GM23338 (cell line): ENCODE measurements around the gene BACH1. TPM values are rescaled to one million over a fixed set of nuclear protein-coding genes. Genes with fewer than 3 reads are reported as not detected.

Experiments used
- ATAC-seq: fragments of 200-7000 bp; cut with Tn5 transposase; 3 replicates; pipeline ENCODE4 v1.9.1; 2020
- DNase-seq: peaks from one replicate; pipeline ENCODE4 v3.0.0-alpha.2; 2015; ENCODE audit warnings: low spot score
- H2AFZ ChIP-seq: fragments of 200-600 bp; sonication (generic); 2 replicates; pipeline ENCODE4 v1.8.0; 2016; ENCODE audit warnings: antibody characterized with exemption, mild to moderate bottlenecking, moderate library complexity
- H3F3A ChIP-seq: fragments of 200-600 bp; sonication (generic); replicated peaks from 2 replicates; pipeline ENCODE4 v1.8.0; 2017; ENCODE audit warnings: antibody characterized with exemption, mixed run types, low read depth
- H3K27ac ChIP-seq: fragments of 200-600 bp; sonication (generic); 2 replicates; pipeline ENCODE4 v1.6.1; 2016; ENCODE audit warnings: low read depth
- H3K27me3 ChIP-seq: fragments of 200-600 bp; sonication (generic); 2 replicates; pipeline ENCODE4 v1.8.0; 2016; ENCODE audit warnings: mild to moderate bottlenecking, mixed run types, moderate library complexity; ENCODE audit not compliant: insufficient read depth
- H3K36me3 ChIP-seq: fragments of 200-600 bp; sonication (generic); 2 replicates; pipeline ENCODE4 v1.8.0; 2016; ENCODE audit warnings: mild to moderate bottlenecking; ENCODE audit not compliant: insufficient read depth
- H3K4me1 ChIP-seq: fragments of 200-600 bp; sonication (generic); 2 replicates; pipeline ENCODE4 v1.8.0; 2016; ENCODE audit warnings: mild to moderate bottlenecking, moderate library complexity; ENCODE audit not compliant: insufficient read depth
- H3K4me2 ChIP-seq: fragments of 200-600 bp; sonication (generic); 2 replicates; pipeline ENCODE4 v1.7.1; 2017; ENCODE audit warnings: mixed run types
- H3K4me3 ChIP-seq: fragments of 200-600 bp; sonication (generic); 2 replicates; pipeline ENCODE4 v1.6.1; 2016; ENCODE audit warnings: mixed run types
- H3K79me2 ChIP-seq: fragments of 200-600 bp; sonication (generic); replicated peaks from 2 replicates; pipeline ENCODE4 v1.8.0; 2017; ENCODE audit warnings: mild to moderate bottlenecking; ENCODE audit not compliant: insufficient read depth
- H3K9me2 ChIP-seq: fragments of 200-600 bp; sonication (generic); 2 replicates; pipeline ENCODE4 v1.8.0; 2017; ENCODE audit not compliant: insufficient read depth
- H4K20me1 ChIP-seq: fragments of 200-600 bp; sonication (generic); replicated peaks from 2 replicates; pipeline ENCODE4 v1.8.0; 2017; ENCODE audit warnings: mild to moderate bottlenecking; ENCODE audit not compliant: insufficient read depth
- H3K27ac Mint-ChIP-seq: 2 replicates; pipeline ENCODE4 v1.8.0; 2020; ENCODE audit warnings: inconsistent platforms, mild to moderate bottlenecking, moderate library complexity, mixed read lengths
- H3K27me3 Mint-ChIP-seq: 3 replicates; pipeline ENCODE4 v1.8.0; 2022; ENCODE audit warnings: low read depth, mild to moderate bottlenecking, moderate library complexity, mixed read lengths, inconsistent platforms; ENCODE audit not compliant: insufficient read depth, poor library complexity
- H3K36me3 Mint-ChIP-seq: 3 replicates; pipeline ENCODE4 v1.8.0; 2021; ENCODE audit warnings: low read depth, mild to moderate bottlenecking, inconsistent platforms, moderate library complexity, mixed read lengths
- H3K4me1 Mint-ChIP-seq: 3 replicates; pipeline ENCODE4 v1.8.0; 2020; ENCODE audit warnings: mild to moderate bottlenecking, inconsistent platforms, mixed read lengths
- H3K4me3 Mint-ChIP-seq: 3 replicates; pipeline ENCODE4 v1.8.0; 2021; ENCODE audit warnings: moderate library complexity, mild to moderate bottlenecking, inconsistent platforms, mixed read lengths
- H3K9me3 Mint-ChIP-seq: 3 replicates; pipeline ENCODE4 v1.8.0; 2020; ENCODE audit warnings: moderate library complexity, mild to moderate bottlenecking, inconsistent platforms, mixed read lengths
- CREB1 ChIP-seq: fragments of 250-450 bp; sonication (Bioruptor Pico); IDR thresholded peaks from 2 replicates; pipeline ENCODE4 v1.5.0; 2020; ENCODE audit warnings: low read depth, mild to moderate bottlenecking, moderate library complexity
- EZH2phosphoT487 ChIP-seq: fragments of 200-600 bp; sonication (generic); IDR thresholded peaks from one replicate; pipeline ENCODE4 v1.8.1; 2018; ENCODE audit warnings: antibody characterized with exemption; ENCODE audit not compliant: unreplicated experiment
- NANOG ChIP-seq: IDR thresholded peaks from 2 replicates; pipeline ENCODE4 v1.6.1; 2016; ENCODE audit warnings: antibody characterized with exemption, borderline replicate concordance
- POLR2AphosphoS5 ChIP-seq: IDR thresholded peaks from 2 replicates; pipeline ENCODE4 v1.6.1; 2016; ENCODE audit warnings: antibody characterized with exemption, low read depth
- ZNF114 ChIP-seq: fragments of 250-450 bp; sonication (Bioruptor Pico); IDR thresholded peaks from 2 replicates; pipeline ENCODE4 v1.5.0; 2020; ENCODE audit warnings: mild to moderate bottlenecking, moderate library complexity
- polyA plus RNA-seq: library from polyadenylated mRNA; unstranded; fragments of >200 nt; fragmentation: Nextera tagmentation; extraction: Ambion mirVana; gene quantifications from 2 replicates; pipeline ENCODE4 v1.2.1, GENCODE V29; 2016
- total RNA-seq: library from RNA; depleted of rRNA; stranded (reverse); fragments of >200 nt; shearing (Covaris generic); gene quantifications from 2 replicates; pipeline ENCODE4 v1.2.3, GENCODE V29; 2014
- TF ChIP-seq, protein P1 (sequence below): IDR thresholded peaks from 2 replicates; pipeline ENCODE4 v1.6.1; 2016; ENCODE audit warnings: antibody characterized with exemption
- TF ChIP-seq, protein P2 (sequence below): fragments of 250-450 bp; sonication (Bioruptor Pico); IDR thresholded peaks from 2 replicates; pipeline ENCODE4 v1.5.0; 2020; ENCODE audit warnings: mild to moderate bottlenecking, moderate library complexity
- TF ChIP-seq, protein P3 (sequence below): IDR thresholded peaks from one replicate; pipeline ENCODE4 v1.6.1; 2018; ENCODE audit warnings: antibody characterized with exemption; ENCODE audit not compliant: unreplicated experiment
- TF ChIP-seq, protein P4 (sequence below), 2 experiments: fragments of 200-600 bp in 1 of 2; sonication (generic) in 1 of 2; conservative IDR thresholded peaks; 2 replicates each; pipeline versions ENCODE4 v1.5.1 to v1.6.1; 2016 to 2017; ENCODE audit warnings: antibody characterized with exemption in 2 of 2, low read depth in 2 of 2, mild to moderate bottlenecking in 2 of 2, moderate library complexity in 1 of 2

Gene BACH1
- total and polyA plus RNA-seq, 2 experiments from 2014 or later = 18.9 to 41.2 TPM

DNA sequence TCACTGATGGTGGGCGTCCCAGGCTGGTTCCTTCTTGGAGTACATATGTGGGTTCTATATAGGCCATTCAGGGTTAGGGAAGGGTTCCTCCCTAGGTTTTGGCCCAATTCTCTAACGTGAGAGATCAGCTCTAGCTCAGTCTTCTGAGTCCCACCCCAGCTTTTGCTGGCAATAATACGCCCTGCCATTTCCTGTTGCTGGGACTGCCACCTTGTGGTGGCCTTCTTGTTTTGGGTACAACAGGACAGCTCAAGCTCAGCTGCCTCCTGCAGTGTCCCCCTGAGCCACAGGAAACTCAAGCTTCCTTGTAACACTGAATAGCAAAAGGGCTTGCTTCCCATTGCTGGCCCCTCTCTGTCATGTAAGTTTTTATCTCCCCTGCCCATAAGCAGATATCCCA lies 77.8 kb downstream of the BACH1 start:
- no peak overlapping the region for H3K27ac Mint-ChIP-seq
- TF ChIP-seq EZH2phosphoT487 (no peak), POLR2AphosphoS5 (no peak), ZNF114 (no peak), NANOG (no peak), CREB1 (CRISPR knock-in tag) (no peak)
- TF ChIP-seq, protein P1, sequence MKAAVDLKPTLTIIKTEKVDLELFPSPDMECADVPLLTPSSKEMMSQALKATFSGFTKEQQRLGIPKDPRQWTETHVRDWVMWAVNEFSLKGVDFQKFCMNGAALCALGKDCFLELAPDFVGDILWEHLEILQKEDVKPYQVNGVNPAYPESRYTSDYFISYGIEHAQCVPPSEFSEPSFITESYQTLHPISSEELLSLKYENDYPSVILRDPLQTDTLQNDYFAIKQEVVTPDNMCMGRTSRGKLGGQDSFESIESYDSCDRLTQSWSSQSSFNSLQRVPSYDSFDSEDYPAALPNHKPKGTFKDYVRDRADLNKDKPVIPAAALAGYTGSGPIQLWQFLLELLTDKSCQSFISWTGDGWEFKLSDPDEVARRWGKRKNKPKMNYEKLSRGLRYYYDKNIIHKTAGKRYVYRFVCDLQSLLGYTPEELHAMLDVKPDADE = no peak
- TF ChIP-seq, protein P2, sequence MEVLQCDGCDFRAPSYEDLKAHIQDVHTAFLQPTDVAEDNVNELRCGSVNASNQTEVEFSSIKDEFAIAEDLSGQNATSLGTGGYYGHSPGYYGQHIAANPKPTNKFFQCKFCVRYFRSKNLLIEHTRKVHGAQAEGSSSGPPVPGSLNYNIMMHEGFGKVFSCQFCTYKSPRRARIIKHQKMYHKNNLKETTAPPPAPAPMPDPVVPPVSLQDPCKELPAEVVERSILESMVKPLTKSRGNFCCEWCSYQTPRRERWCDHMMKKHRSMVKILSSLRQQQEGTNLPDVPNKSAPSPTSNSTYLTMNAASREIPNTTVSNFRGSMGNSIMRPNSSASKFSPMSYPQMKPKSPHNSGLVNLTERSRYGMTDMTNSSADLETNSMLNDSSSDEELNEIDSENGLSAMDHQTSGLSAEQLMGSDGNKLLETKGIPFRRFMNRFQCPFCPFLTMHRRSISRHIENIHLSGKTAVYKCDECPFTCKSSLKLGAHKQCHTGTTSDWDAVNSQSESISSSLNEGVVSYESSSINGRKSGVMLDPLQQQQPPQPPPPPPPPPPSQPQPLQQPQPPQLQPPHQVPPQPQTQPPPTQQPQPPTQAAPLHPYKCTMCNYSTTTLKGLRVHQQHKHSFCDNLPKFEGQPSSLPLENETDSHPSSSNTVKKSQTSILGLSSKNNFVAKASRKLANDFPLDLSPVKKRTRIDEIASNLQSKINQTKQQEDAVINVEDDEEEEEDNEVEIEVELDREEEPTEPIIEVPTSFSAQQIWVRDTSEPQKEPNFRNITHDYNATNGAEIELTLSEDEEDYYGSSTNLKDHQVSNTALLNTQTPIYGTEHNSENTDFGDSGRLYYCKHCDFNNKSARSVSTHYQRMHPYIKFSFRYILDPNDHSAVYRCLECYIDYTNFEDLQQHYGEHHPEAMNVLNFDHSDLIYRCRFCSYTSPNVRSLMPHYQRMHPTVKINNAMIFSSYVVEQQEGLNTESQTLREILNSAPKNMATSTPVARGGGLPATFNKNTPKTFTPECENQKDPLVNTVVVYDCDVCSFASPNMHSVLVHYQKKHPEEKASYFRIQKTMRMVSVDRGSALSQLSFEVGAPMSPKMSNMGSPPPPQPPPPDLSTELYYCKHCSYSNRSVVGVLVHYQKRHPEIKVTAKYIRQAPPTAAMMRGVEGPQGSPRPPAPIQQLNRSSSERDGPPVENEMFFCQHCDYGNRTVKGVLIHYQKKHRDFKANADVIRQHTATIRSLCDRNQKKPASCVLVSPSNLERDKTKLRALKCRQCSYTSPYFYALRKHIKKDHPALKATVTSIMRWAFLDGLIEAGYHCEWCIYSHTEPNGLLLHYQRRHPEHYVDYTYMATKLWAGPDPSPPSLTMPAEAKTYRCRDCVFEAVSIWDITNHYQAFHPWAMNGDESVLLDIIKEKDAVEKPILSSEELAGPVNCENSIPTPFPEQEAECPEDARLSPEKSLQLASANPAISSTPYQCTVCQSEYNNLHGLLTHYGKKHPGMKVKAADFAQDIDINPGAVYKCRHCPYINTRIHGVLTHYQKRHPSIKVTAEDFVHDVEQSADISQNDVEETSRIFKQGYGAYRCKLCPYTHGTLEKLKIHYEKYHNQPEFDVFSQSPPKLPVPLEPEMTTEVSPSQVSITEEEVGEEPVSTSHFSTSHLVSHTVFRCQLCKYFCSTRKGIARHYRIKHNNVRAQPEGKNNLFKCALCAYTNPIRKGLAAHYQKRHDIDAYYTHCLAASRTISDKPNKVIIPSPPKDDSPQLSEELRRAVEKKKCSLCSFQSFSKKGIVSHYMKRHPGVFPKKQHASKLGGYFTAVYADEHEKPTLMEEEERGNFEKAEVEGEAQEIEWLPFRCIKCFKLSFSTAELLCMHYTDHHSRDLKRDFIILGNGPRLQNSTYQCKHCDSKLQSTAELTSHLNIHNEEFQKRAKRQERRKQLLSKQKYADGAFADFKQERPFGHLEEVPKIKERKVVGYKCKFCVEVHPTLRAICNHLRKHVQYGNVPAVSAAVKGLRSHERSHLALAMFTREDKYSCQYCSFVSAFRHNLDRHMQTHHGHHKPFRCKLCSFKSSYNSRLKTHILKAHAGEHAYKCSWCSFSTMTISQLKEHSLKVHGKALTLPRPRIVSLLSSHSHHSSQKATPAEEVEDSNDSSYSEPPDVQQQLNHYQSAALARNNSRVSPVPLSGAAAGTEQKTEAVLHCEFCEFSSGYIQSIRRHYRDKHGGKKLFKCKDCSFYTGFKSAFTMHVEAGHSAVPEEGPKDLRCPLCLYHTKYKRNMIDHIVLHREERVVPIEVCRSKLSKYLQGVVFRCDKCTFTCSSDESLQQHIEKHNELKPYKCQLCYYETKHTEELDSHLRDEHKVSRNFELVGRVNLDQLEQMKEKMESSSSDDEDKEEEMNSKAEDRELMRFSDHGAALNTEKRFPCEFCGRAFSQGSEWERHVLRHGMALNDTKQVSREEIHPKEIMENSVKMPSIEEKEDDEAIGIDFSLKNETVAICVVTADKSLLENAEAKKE (CRISPR knock-in tag) = no peak
- TF ChIP-seq, protein P3, sequence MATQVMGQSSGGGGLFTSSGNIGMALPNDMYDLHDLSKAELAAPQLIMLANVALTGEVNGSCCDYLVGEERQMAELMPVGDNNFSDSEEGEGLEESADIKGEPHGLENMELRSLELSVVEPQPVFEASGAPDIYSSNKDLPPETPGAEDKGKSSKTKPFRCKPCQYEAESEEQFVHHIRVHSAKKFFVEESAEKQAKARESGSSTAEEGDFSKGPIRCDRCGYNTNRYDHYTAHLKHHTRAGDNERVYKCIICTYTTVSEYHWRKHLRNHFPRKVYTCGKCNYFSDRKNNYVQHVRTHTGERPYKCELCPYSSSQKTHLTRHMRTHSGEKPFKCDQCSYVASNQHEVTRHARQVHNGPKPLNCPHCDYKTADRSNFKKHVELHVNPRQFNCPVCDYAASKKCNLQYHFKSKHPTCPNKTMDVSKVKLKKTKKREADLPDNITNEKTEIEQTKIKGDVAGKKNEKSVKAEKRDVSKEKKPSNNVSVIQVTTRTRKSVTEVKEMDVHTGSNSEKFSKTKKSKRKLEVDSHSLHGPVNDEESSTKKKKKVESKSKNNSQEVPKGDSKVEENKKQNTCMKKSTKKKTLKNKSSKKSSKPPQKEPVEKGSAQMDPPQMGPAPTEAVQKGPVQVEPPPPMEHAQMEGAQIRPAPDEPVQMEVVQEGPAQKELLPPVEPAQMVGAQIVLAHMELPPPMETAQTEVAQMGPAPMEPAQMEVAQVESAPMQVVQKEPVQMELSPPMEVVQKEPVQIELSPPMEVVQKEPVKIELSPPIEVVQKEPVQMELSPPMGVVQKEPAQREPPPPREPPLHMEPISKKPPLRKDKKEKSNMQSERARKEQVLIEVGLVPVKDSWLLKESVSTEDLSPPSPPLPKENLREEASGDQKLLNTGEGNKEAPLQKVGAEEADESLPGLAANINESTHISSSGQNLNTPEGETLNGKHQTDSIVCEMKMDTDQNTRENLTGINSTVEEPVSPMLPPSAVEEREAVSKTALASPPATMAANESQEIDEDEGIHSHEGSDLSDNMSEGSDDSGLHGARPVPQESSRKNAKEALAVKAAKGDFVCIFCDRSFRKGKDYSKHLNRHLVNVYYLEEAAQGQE = no peak
- TF ChIP-seq, protein P4, sequence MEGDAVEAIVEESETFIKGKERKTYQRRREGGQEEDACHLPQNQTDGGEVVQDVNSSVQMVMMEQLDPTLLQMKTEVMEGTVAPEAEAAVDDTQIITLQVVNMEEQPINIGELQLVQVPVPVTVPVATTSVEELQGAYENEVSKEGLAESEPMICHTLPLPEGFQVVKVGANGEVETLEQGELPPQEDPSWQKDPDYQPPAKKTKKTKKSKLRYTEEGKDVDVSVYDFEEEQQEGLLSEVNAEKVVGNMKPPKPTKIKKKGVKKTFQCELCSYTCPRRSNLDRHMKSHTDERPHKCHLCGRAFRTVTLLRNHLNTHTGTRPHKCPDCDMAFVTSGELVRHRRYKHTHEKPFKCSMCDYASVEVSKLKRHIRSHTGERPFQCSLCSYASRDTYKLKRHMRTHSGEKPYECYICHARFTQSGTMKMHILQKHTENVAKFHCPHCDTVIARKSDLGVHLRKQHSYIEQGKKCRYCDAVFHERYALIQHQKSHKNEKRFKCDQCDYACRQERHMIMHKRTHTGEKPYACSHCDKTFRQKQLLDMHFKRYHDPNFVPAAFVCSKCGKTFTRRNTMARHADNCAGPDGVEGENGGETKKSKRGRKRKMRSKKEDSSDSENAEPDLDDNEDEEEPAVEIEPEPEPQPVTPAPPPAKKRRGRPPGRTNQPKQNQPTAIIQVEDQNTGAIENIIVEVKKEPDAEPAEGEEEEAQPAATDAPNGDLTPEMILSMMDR (conservative IDR thresholded peaks at IDR 0.05; ENCODE audit: low read depth in 2 of 2) = peak; percentile 64 to 79
- H3K4me2 ChIP-seq = no peak overlapping the region

More for the DNA sequence above, 77.8 kb downstream of the BACH1 start:
- Mint-ChIP-seq H3K9me3 (no peaks in the 10 kb centered on the region), H3K27me3 (no peaks in the 10 kb centered on the region), H3K36me3 (no peaks in the 10 kb centered on the region; the same call in 2 of the 3 replicates), H3K4me3 (no peak overlapping the region), H3K4me1 (peaks cover 6% of the 10 kb centered on the region)
- H3K27me3 ChIP-seq = no peaks in the 10 kb centered on the region
- no peak overlapping the region; the same call in 1 of the 2 replicates for H2AFZ ChIP-seq
- H3K4me1 ChIP-seq = no peaks in the 10 kb centered on the region
- ATAC-seq (peak; percentile 91), DNase-seq (peak; percentile 80)
- no peak overlapping the region for H3K4me3 ChIP-seq
- H3K27ac ChIP-seq = no peak overlapping the region
- H3F3A ChIP-seq = no peaks in the 10 kb centered on the region
- no peaks in the 10 kb centered on the region; the same call in 1 of the 2 replicates for H4K20me1 ChIP-seq
- H3K9me2 ChIP-seq = no peaks in the 10 kb centered on the region
- H3K36me3 ChIP-seq = no peaks in the 10 kb centered on the region
- H3K79me2 ChIP-seq = no peaks in the 10 kb centered on the region
